ENCODE data around the gene FSTL4.

GRCh38 chr5:133434336-133434735 lies 178.0 kb downstream of the FSTL4 start:
- no peak for TF ChIP-seq POLR2AphosphoS5 (IDR thresholded peaks at IDR 0.05)
- no peak for TF ChIP-seq REST (IDR thresholded peaks at IDR 0.05; ENCODE audit: borderline replicate concordance)
- TF ChIP-seq RAD21 (conservative IDR thresholded peaks at IDR 0.05), result no peak

All from neural cell (in vitro differentiated cells).